ENCODE results near the gene ISG20. TPM values are rescaled to one million over a fixed set of nuclear protein-coding genes. Genes with fewer than 3 reads are reported as not detected.
"Not testable (repeated sequence)": the region's sequence is repeated elsewhere in the genome, so short reads cannot be mapped to it uniquely, and the experiment has no call there.

Gene ISG20
- total RNA-seq, 1 donor from 2014 or later, result 3.4 TPM

DNA sequence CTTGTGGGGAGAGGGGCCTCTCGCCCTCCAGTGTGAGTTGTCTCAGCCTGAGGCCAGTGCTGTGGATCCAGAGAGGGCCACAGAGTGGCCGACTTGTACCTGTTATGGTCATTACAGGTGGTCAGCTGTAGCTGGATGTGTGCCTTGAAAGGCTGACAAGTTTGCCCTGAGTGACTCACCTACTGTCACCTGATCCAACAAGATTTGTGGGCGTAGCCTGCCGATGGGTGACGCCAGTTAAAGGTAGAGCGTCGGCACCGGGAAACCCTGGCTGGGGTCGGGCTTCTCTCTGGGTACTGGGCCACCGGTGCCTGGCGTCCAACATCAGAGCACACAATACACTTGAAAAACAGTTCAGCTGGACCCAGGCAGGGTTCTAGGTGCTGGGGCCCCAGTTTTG lies 2.8 kb upstream of the ISG20 start:
- Mint-ChIP-seq H3K27ac (no peak overlapping the region), H3K4me3 (no peak overlapping the region), H3K9me3 (no peaks in the 10 kb centered on the region), H3K27me3 (ENCODE audit: low read depth) (no peaks in the 10 kb centered on the region), H3K4me1 (peaks cover 6% of the 10 kb centered on the region), H3K36me3 (peaks cover 17% of the 10 kb centered on the region)
- TF ChIP-seq, protein P1, sequence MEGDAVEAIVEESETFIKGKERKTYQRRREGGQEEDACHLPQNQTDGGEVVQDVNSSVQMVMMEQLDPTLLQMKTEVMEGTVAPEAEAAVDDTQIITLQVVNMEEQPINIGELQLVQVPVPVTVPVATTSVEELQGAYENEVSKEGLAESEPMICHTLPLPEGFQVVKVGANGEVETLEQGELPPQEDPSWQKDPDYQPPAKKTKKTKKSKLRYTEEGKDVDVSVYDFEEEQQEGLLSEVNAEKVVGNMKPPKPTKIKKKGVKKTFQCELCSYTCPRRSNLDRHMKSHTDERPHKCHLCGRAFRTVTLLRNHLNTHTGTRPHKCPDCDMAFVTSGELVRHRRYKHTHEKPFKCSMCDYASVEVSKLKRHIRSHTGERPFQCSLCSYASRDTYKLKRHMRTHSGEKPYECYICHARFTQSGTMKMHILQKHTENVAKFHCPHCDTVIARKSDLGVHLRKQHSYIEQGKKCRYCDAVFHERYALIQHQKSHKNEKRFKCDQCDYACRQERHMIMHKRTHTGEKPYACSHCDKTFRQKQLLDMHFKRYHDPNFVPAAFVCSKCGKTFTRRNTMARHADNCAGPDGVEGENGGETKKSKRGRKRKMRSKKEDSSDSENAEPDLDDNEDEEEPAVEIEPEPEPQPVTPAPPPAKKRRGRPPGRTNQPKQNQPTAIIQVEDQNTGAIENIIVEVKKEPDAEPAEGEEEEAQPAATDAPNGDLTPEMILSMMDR (IDR thresholded peaks at IDR 0.05; ENCODE audit: unreplicated experiment), result no peak
- no peak for DNase-seq (ENCODE audit: low spot score in 2 of 2, unreplicated experiment in 2 of 2)

DNA sequence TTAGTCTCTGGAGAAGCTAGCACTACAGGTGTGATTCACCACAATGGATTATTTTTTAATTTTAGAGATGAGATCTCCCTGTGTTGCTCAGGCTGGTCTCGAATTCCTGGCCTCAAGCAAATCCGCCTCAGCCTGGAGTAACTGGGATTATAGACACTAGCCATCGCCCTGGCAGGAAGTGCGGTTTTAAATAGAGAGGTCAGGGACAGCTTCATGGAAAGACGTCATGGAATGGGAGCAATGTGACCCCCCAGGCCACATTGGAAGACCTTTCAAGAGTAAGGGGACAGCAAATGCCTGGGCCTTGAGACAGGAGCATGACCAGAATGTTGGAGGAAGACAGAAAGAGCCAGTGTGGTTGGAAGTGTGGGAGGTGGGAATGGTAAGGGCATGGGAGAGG lies 2.2 kb upstream of the ISG20 start:
- peaks cover 14% of the 10 kb centered on the region for H3K36me3 Mint-ChIP-seq
- peaks cover 6% of the 10 kb centered on the region for H3K4me1 Mint-ChIP-seq
- no peak overlapping the region for H3K4me3 Mint-ChIP-seq
- H3K9me3 Mint-ChIP-seq, result no peaks in the 10 kb centered on the region
- no peaks in the 10 kb centered on the region for H3K27me3 Mint-ChIP-seq (ENCODE audit: low read depth)
- H3K27ac Mint-ChIP-seq, result no peak overlapping the region
- TF ChIP-seq, protein P1 (IDR thresholded peaks at IDR 0.05; ENCODE audit: unreplicated experiment), result no peak
- DNase-seq (ENCODE audit: low spot score in 2 of 2, unreplicated experiment in 2 of 2), result no peak

DNA sequence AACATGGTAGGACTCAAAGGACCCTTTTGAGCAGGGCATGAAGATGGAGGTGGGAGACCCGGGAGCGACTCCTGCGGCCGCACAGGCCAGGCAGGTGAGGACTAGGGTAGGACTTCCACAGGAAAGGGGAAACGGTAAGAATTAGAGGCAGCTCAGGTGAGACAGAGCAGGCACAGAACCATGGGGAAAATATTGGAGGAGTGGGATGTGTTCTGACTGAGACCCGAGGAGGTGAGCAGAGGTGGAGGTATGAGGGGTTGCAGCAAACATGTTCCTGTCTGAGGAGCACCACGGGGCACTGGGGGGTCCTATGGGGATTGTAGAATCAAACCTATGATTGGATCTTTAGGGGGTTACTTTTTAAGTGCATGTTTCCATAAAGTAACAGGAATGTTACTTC lies 1.4 kb upstream of the ISG20 start:
- Mint-ChIP-seq H3K4me1 (peaks cover 6% of the 10 kb centered on the region), H3K36me3 (peaks cover 8% of the 10 kb centered on the region), H3K4me3 (no peak overlapping the region), H3K27ac (peak overlapping the region; percentile 14), H3K27me3 (ENCODE audit: low read depth) (no peaks in the 10 kb centered on the region), H3K9me3 (no peaks in the 10 kb centered on the region)
- TF ChIP-seq, protein P1 (IDR thresholded peaks at IDR 0.05; ENCODE audit: unreplicated experiment), result no peak
- no peak for DNase-seq (ENCODE audit: low spot score in 2 of 2, unreplicated experiment in 2 of 2)

DNA sequence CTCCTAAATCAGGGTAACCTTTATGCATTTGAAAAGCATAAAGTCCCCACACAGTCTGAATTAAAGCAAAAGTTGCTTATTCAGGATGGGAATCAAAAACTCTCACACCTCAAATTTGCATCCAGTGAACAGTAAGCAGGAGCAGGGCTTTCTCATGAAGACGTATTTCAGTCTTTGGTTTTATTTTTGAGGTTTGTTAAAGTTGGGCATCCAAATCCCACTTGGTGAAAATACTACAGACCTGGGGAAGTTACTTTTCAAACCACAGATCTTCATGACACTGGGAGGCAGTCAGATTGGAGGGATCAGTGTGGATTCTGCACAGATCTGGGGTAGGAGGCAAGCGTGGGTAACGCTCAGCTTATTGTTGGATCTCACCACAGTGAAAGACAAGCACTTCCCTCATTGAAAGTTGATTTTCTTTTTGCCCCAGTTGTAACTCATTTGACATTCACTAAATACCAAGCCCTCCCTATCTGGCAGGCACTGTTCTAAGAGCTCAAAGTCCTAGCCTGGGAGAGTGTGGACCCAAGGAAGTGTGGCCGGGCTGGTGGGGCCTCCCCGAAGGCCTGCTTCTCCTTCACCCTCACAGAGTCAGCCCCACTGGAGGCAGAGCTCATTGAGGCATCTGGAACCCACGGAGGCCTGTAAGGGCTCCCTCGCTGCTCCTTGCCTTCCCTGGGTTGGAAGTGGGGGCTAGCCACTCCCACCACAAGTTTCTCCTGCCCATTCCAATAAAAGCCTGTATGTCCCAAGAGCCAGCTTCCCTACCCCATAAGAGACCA lies 783 bp upstream of the ISG20 start:
- no peaks in the 10 kb centered on the region for H3K27me3 Mint-ChIP-seq (ENCODE audit: low read depth)
- peaks cover 6% of the 10 kb centered on the region for H3K4me1 Mint-ChIP-seq
- peak overlapping the region; percentile 14 for H3K27ac Mint-ChIP-seq
- TF ChIP-seq, protein P1 (IDR thresholded peaks at IDR 0.05; ENCODE audit: unreplicated experiment), result no peak
- H3K9me3 Mint-ChIP-seq, result no peaks in the 10 kb centered on the region
- H3K36me3 Mint-ChIP-seq, result peaks cover 6% of the 10 kb centered on the region
- H3K4me3 Mint-ChIP-seq, result peak overlapping the region; percentile 43
- no peak for DNase-seq (ENCODE audit: low spot score in 2 of 2, unreplicated experiment in 2 of 2)

DNA sequence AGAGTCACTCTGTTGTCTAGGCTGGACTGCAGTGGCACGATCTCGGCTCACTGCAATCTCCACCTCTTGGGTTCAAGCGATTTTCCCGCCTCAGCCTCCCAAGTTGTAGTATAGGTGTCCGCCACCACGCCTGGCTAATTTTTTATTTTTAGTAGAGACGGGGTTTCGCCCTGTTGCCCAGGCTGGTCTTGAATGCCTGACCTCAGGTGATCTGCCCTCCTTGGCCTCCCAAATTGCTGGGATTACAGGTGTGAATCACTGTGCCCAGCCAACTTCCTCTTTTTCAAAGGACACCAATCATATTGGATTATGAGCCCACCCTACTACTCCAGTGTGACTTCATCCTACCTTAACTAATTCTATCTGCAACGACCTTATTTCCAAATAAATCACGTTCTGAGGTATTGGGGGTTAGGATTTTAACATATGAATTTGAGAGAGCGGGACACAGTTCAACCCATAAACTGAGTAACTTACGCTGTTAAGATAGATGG lies 3.2 kb downstream of the ISG20 start:
- no peaks in the 10 kb centered on the region for H3K36me3 Mint-ChIP-seq
- no peaks in the 10 kb centered on the region for H3K27me3 Mint-ChIP-seq (ENCODE audit: low read depth)
- H3K27ac Mint-ChIP-seq, result no peak overlapping the region
- DNase-seq (ENCODE audit: low spot score in 2 of 2, unreplicated experiment in 2 of 2), result no peak
- peaks cover 6% of the 10 kb centered on the region for H3K4me1 Mint-ChIP-seq
- TF ChIP-seq, protein P1 (IDR thresholded peaks at IDR 0.05; ENCODE audit: unreplicated experiment), result no peak
- no peaks in the 10 kb centered on the region for H3K9me3 Mint-ChIP-seq
- H3K4me3 Mint-ChIP-seq, result no peak overlapping the region

DNA sequence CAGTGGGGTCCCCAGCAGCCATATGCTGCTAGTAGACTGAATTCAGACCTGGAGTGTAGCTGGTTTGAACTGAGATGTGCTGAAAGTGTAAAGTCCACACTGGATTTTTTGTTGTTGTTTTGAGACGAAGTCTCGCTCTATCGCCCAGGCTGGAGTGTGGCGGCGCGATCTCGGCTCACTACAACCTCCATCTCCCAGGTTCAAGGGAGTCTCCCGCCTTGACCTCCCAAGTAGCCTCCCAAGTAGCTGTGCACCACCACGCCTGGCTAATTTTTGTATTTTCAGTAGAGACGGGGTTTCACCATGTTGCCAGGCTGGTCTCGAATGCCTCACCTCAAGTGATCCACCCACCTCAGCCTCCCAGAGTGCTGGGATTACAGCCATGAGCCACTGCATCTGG lies 3.7 kb downstream of the ISG20 start:
- H3K4me3 Mint-ChIP-seq; H3K27ac Mint-ChIP-seq; H3K27me3 Mint-ChIP-seq (ENCODE audit: low read depth); H3K4me1 Mint-ChIP-seq; H3K36me3 Mint-ChIP-seq; DNase-seq (ENCODE audit: low spot score in 2 of 2, unreplicated experiment in 2 of 2); H3K9me3 Mint-ChIP-seq: not testable (repeated sequence)

Data from mesothelial cell of epicardium (in vitro differentiated cells).